GM12878 (cell line): ENCODE data around the gene SMIM9. TPM values are rescaled to one million over a fixed set of nuclear protein-coding genes. Genes with fewer than 3 reads are reported as not detected.

ENCODE experiments used
- ATAC-seq: fragments of 200-7000 bp; cut with Tn5 transposase; 3 replicates; pipeline ENCODE4 v1.9.1; 2020; ENCODE audit warnings: mild to moderate bottlenecking, moderate library complexity
- BruUV-seq: library from RNA; stranded (reverse); fragments of 400-500 nt; replicated peaks from 2 replicates; lab custom pipeline; 2021; lab: Mats Ljungman, UMichigan
- CTCF ChIA-PET: fragments of 300-600 bp; sonication (Branson Sonifier 250); formaldehyde crosslinking; extraction: SDS; loops from one replicate; lab custom pipeline; 2021; ENCODE audit warnings: inconsistent platforms; lab: Yijun Ruan, JAX
- POLR2A ChIA-PET: fragments of 350-600 bp; formaldehyde crosslinking; extraction: SDS; loops from one replicate; lab custom pipeline; 2021; ENCODE audit warnings: inconsistent platforms; lab: Charles Lee
- RAD21 ChIA-PET: fragments of 300-600 bp; sonication (Branson Sonifier 250); formaldehyde crosslinking; loops from one replicate; lab custom pipeline; 2023; ENCODE audit warnings: antibody characterized with exemption; ENCODE audit not compliant: unreplicated experiment; lab: Charles Lee
- SMC1A ChIA-PET: fragments of 300-600 bp; sonication (Branson Sonifier 250); formaldehyde crosslinking; loops from one replicate; lab custom pipeline; 2023; ENCODE audit not compliant: unreplicated experiment, uncharacterized antibody; lab: Charles Lee
- DNase-seq: peaks from one replicate; pipeline ENCODE4 v3.0.0-alpha.2; 2011; ENCODE audit warnings: low read depth, low spot score
- FAIRE-seq: peaks from 3 replicates; lab custom pipeline; 2011; peaks lifted over from hg19 to GRCh38; lab: Jason Lieb, UNC
- H2AFZ ChIP-seq: 2 replicates; pipeline ENCODE4 v1.6.0; 2011; ENCODE audit warnings: low read depth, low read length, control low read depth; ENCODE audit not compliant: control insufficient read depth
- H3K27ac ChIP-seq: 2 replicates; pipeline ENCODE4 v1.5.1; 2011; ENCODE audit warnings: control low read depth; ENCODE audit not compliant: control insufficient read depth, insufficient read depth
- H3K27me3 ChIP-seq, 2 experiments: replicated peaks in 1 of 2; 2 replicates each; pipeline versions ENCODE4 v1.6.0 to v1.6.1; 2011; ENCODE audit warnings: low read length in 1 of 2; ENCODE audit not compliant: control insufficient read depth in 2 of 2, insufficient read depth in 2 of 2
- H3K36me3 ChIP-seq, 2 experiments: 2 replicates each; pipeline ENCODE4 v1.5.1; 2011; ENCODE audit warnings: low read length in 1 of 2; ENCODE audit not compliant: control insufficient read depth in 2 of 2, insufficient read depth in 2 of 2
- H3K4me1 ChIP-seq: 2 replicates; pipeline ENCODE4 v1.6.1; 2011; ENCODE audit warnings: mild to moderate bottlenecking, low read length, moderate library complexity, mixed read lengths; ENCODE audit not compliant: control insufficient read depth, insufficient read depth
- H3K4me2 ChIP-seq: 2 replicates; pipeline ENCODE4 v1.6.0; 2011; ENCODE audit warnings: control low read depth; ENCODE audit not compliant: control insufficient read depth, insufficient read depth
- H3K4me3 ChIP-seq: fragments of 200-600 bp; sonication (generic); 2 replicates; pipeline ENCODE4 v1.5.1; 2016
- H3K79me2 ChIP-seq: 2 replicates; pipeline ENCODE4 v1.6.0; 2011; ENCODE audit warnings: low read length; ENCODE audit not compliant: control insufficient read depth, insufficient read depth
- H3K9ac ChIP-seq: 2 replicates; pipeline ENCODE4 v1.8.0; 2011; ENCODE audit warnings: low read length, control low read depth, mixed read lengths; ENCODE audit not compliant: control insufficient read depth, insufficient read depth
- H3K9me3 ChIP-seq: replicated peaks from 3 replicates; pipeline ENCODE4 v1.5.1; 2011; ENCODE audit warnings: mild to moderate bottlenecking, low read length; ENCODE audit not compliant: control insufficient read depth, insufficient read depth
- H4K20me1 ChIP-seq: 2 replicates; pipeline ENCODE4 v1.6.0; 2011; ENCODE audit not compliant: control insufficient read depth, insufficient read depth
- CREB1 ChIP-seq: IDR thresholded peaks from 2 replicates; pipeline ENCODE4 v1.6.1; 2012; ENCODE audit warnings: low read depth, mild to moderate bottlenecking, inconsistent platforms
- CREM ChIP-seq: IDR thresholded peaks from 2 replicates; pipeline ENCODE4 v1.6.1; 2014; ENCODE audit warnings: antibody characterized with exemption, low read depth
- PAX5 ChIP-seq: IDR thresholded peaks from 2 replicates; pipeline ENCODE4 v1.6.1; 2011; ENCODE audit warnings: low read depth, low read length, borderline replicate concordance
- SRF ChIP-seq, 2 experiments: IDR thresholded peaks; 2 replicates each; pipeline ENCODE4 v1.6.1; 2011; ENCODE audit warnings: low read depth in 2 of 2, low read length in 2 of 2, mild to moderate bottlenecking in 1 of 2, moderate library complexity in 1 of 2
- STAT1 ChIP-seq: fragments of 450-650 bp; conservative IDR thresholded peaks from 2 replicates; pipeline ENCODE4 v1.6.1; 2014; ENCODE audit warnings: antibody characterized with exemption, mild to moderate bottlenecking
- TCF12 ChIP-seq: IDR thresholded peaks from 2 replicates; pipeline ENCODE4 v1.6.1; 2011; ENCODE audit warnings: low read depth, mild to moderate bottlenecking, low read length
- ZBTB11 ChIP-seq: fragments of 450-650 bp; formaldehyde crosslinking; IDR thresholded peaks from 2 replicates; pipeline ENCODE4 v1.5.0; 2022; ENCODE audit warnings: mild to moderate bottlenecking, missing genetic modification characterization
- ZSCAN29 ChIP-seq: fragments of 450-650 bp; IDR thresholded peaks from 2 replicates; pipeline ENCODE4 v1.6.1; 2017; ENCODE audit warnings: mild to moderate bottlenecking, moderate library complexity
- WGBS: methylation state at CpG from one replicate; pipeline ENCODE4 v1.1.6; 2016; ENCODE audit warnings: low lambda C conversion rate; ENCODE audit not compliant: insufficient replicate concordance, insufficient coverage; ENCODE audit errors: missing lambda C conversion rate; 5-methylcytosine and 5-hydroxymethylcytosine counted together
- in situ Hi-C: fragments of 300-500 bp; cut with MboI; formaldehyde crosslinking; loops from 9 replicates; pipeline ENCODE4 v1.14.3; 2018; ENCODE audit warnings: mixed read lengths
- intact Hi-C: fragments of 100-400 bp; cut with micrococcal nuclease; formaldehyde crosslinking; loops from one replicate; pipeline ENCODE4 v1.14.2; 2022; ENCODE audit not compliant: unreplicated experiment
- polyA plus RNA-seq, 11 experiments: library from polyadenylated mRNA; depleted of rRNA in 4 of 11; unstranded in 6 of 11; stranded (reverse) in 5 of 11; fragments of >200 nt; fragmentation: Nextera tagmentation in 4 of 11; fragmentation: Illumina TruSeq in 1 of 11; extraction: Ambion mirVana in 4 of 11; extraction: Trizol in 1 of 11; gene quantifications; 1 replicate in 1 of 11; 2 replicates in 10 of 11; pipeline versions ENCODE4 v1.2.1 to v1.2.3, GENCODE V29; 2011 to 2016; ENCODE audit warnings: inconsistent platforms in 2 of 11, missing spikeins in 2 of 11, low read depth in 1 of 11
- total RNA-seq, 4 experiments: library from RNA; depleted of rRNA in 3 of 4; stranded (reverse); fragments of >200 nt in 3 of 4; fragmentation: Illumina TruSeq in 1 of 4; extraction: Trizol in 1 of 4; gene quantifications; 2 replicates each; pipeline versions ENCODE4 v1.2.1 to v1.2.3, GENCODE V29; 2013 to 2021
- TF ChIP-seq, protein P1 (sequence below): fragments of 150-350 bp; IDR thresholded peaks from 2 replicates; pipeline ENCODE4 v1.6.1; 2016; ENCODE audit warnings: low read depth, low read length
- TF ChIP-seq, protein P2 (sequence below): fragments of 450-650 bp; conservative IDR thresholded peaks from 2 replicates; pipeline ENCODE4 v1.6.1; 2017; ENCODE audit warnings: mild to moderate bottlenecking, moderate library complexity

The SMIM9 gene
- total and polyA plus RNA-seq, 10 of the 15 experiments (the other 5 are each of a cell fraction or from before 2014, with no cell fraction given): not detected

DNA sequence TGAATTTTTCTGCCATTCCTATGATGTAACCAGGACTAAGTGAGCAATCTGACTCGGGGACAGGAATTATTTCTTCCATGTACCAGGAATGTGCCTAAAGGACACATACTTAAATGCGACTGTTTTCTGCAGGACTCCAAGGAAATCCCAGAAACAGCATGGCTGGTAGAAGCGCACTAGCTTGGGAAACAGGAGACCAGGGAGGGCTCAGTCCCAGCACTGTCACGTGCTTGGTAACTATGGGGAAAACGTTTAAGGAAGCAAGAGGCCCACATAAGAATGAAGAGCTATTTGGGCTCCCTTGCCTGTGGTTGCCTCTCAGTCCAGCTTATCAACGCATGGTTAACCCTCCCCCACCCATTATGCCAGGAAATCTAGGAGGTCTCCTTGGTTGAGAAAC lies 48.7 kb downstream of the SMIM9 start:
- in situ Hi-C loops: no loop called here
- 54% methylated on average over 6 of the region's 6 CpGs for WGBS
- SMC1A ChIA-PET: no interaction called here

More for the DNA sequence above, 48.7 kb downstream of the SMIM9 start:
- no peak for ATAC-seq
- Histone ChIP-seq H3K9me3 (no peaks in the 10 kb centered on the region), H3K9ac (no peak overlapping the region), H2AFZ (no peak overlapping the region), H3K27me3 (no peaks in the 10 kb centered on the region), H3K4me2 (no peak overlapping the region), H3K4me3 (no peak overlapping the region), H4K20me1 (no peaks in the 10 kb centered on the region), H3K4me1 (no peaks in the 10 kb centered on the region; the same call in 1 of the 2 replicates), H3K36me3 (no peaks in the 10 kb centered on the region), H3K79me2 (no peaks in the 10 kb centered on the region), H3K27ac (no peak overlapping the region)
- TF ChIP-seq, protein P1, sequence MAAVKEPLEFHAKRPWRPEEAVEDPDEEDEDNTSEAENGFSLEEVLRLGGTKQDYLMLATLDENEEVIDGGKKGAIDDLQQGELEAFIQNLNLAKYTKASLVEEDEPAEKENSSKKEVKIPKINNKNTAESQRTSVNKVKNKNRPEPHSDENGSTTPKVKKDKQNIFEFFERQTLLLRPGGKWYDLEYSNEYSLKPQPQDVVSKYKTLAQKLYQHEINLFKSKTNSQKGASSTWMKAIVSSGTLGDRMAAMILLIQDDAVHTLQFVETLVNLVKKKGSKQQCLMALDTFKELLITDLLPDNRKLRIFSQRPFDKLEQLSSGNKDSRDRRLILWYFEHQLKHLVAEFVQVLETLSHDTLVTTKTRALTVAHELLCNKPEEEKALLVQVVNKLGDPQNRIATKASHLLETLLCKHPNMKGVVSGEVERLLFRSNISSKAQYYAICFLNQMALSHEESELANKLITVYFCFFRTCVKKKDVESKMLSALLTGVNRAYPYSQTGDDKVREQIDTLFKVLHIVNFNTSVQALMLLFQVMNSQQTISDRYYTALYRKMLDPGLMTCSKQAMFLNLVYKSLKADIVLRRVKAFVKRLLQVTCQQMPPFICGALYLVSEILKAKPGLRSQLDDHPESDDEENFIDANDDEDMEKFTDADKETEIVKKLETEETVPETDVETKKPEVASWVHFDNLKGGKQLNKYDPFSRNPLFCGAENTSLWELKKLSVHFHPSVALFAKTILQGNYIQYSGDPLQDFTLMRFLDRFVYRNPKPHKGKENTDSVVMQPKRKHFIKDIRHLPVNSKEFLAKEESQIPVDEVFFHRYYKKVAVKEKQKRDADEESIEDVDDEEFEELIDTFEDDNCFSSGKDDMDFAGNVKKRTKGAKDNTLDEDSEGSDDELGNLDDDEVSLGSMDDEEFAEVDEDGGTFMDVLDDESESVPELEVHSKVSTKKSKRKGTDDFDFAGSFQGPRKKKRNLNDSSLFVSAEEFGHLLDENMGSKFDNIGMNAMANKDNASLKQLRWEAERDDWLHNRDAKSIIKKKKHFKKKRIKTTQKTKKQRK: no peak
- TF ChIP-seq, protein P2, sequence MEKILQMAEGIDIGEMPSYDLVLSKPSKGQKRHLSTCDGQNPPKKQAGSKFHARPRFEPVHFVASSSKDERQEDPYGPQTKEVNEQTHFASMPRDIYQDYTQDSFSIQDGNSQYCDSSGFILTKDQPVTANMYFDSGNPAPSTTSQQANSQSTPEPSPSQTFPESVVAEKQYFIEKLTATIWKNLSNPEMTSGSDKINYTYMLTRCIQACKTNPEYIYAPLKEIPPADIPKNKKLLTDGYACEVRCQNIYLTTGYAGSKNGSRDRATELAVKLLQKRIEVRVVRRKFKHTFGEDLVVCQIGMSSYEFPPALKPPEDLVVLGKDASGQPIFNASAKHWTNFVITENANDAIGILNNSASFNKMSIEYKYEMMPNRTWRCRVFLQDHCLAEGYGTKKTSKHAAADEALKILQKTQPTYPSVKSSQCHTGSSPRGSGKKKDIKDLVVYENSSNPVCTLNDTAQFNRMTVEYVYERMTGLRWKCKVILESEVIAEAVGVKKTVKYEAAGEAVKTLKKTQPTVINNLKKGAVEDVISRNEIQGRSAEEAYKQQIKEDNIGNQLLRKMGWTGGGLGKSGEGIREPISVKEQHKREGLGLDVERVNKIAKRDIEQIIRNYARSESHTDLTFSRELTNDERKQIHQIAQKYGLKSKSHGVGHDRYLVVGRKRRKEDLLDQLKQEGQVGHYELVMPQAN: no peak
- TF ChIP-seq SRF (IDR thresholded peaks at IDR 0.05; ENCODE audit: low read depth in 2 of 2, low read length in 2 of 2): no peak
- TF ChIP-seq ZBTB11 (CRISPR knock-in tag): no peak
- TF ChIP-seq CREB1: no peak
- no peak for TF ChIP-seq ZSCAN29
- no peak for TF ChIP-seq STAT1
- no peak for TF ChIP-seq CREM
- TF ChIP-seq PAX5: no peak
- no peak for TF ChIP-seq TCF12
- FAIRE-seq: no peak
- DNase-seq: no peak
- CTCF ChIA-PET: no interaction called here
- POLR2A ChIA-PET: interaction anchor here (0.5 kb wide), 1 partner anchor 631 kb away, joined by 13 read pairs; no protein-coding TSS in a partner anchor
- RAD21 ChIA-PET: no interaction called here
- no TSS peak for BruUV-seq
- intact Hi-C loops: no loop called here
